ENCODE results near the gene NHSL2.

Gene NHSL2

DNA sequence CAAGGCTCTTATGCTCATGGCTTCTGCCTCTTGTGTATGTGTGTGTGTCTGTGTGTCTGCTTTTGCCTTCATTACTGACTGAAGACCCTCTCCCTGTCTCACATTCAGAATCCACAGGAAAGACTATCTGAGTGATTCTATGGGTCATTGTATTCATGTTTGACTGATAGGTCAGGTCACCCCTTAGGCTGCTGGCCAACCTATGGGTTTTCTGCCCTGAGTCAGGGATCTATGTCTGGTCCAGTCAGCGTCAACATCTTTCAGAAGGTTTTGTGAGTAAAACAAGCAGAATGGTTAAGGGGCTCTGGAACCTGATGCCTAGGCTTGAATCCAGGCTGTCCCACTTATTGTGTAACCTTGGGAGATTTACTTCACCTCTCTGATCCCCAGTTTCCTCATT is 30.5 kb downstream of the NHSL2 start:
- H3K4me3 ChIP-seq (ENCODE audit: low read depth, low read length) = no peak overlapping the region
- TF ChIP-seq, protein P1, sequence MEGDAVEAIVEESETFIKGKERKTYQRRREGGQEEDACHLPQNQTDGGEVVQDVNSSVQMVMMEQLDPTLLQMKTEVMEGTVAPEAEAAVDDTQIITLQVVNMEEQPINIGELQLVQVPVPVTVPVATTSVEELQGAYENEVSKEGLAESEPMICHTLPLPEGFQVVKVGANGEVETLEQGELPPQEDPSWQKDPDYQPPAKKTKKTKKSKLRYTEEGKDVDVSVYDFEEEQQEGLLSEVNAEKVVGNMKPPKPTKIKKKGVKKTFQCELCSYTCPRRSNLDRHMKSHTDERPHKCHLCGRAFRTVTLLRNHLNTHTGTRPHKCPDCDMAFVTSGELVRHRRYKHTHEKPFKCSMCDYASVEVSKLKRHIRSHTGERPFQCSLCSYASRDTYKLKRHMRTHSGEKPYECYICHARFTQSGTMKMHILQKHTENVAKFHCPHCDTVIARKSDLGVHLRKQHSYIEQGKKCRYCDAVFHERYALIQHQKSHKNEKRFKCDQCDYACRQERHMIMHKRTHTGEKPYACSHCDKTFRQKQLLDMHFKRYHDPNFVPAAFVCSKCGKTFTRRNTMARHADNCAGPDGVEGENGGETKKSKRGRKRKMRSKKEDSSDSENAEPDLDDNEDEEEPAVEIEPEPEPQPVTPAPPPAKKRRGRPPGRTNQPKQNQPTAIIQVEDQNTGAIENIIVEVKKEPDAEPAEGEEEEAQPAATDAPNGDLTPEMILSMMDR (IDR thresholded peaks at IDR 0.05; ENCODE audit: insufficient read depth, low read depth, low read length, missing control alignments) = no peak
- DNase-seq (ENCODE audit: low read depth) = no peak

DNA sequence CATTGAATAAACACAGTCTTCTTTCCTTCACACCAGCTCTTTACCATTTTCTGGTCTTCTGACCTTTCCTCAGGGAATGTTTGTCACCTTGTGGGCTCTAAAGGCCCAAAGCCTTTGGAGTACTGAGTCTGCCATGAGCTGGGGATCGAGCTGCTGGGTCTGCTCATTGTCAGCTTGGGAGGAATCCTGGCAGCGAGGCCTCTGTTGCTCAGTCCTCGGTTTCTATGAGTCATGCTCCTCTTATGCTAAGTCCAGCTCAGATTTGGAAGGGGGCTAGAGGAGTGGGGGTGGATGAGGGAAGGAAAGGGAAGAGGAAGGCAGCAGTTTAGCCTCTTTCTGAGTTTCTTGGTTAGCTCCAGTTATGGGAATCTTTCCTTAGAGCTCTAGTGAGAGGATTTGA is 31.1 kb downstream of the NHSL2 start:
- TF ChIP-seq, protein P1 (IDR thresholded peaks at IDR 0.05; ENCODE audit: insufficient read depth, low read depth, low read length, missing control alignments) = no peak
- no peak for DNase-seq (ENCODE audit: low read depth)
- no peak overlapping the region for H3K4me3 ChIP-seq (ENCODE audit: low read depth, low read length)

DNA sequence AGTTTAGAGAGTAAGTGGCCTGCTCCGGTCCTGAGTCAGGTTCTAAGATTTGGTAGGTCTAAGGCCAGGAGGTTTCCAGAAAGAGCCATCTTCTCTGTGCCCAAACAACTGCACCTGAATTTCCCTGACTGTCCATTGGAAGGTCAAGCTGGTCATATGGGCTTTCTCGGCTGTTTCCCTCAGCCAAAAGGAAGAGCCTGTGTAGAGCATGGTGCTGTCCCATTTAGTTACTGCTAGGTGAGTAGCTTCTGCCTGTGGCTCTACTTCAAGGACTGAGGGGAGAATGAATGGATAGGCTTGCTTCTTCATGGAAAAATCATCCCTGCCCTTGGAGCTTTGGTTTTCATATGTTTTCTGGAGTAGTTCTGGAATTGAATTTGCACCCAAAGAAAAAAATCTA is 33.7 kb downstream of the NHSL2 start:
- no peak for DNase-seq (ENCODE audit: low read depth)
- TF ChIP-seq, protein P1 (IDR thresholded peaks at IDR 0.05; ENCODE audit: insufficient read depth, low read depth, low read length, missing control alignments) = no peak
- no peak overlapping the region for H3K4me3 ChIP-seq (ENCODE audit: low read depth, low read length)

DNA sequence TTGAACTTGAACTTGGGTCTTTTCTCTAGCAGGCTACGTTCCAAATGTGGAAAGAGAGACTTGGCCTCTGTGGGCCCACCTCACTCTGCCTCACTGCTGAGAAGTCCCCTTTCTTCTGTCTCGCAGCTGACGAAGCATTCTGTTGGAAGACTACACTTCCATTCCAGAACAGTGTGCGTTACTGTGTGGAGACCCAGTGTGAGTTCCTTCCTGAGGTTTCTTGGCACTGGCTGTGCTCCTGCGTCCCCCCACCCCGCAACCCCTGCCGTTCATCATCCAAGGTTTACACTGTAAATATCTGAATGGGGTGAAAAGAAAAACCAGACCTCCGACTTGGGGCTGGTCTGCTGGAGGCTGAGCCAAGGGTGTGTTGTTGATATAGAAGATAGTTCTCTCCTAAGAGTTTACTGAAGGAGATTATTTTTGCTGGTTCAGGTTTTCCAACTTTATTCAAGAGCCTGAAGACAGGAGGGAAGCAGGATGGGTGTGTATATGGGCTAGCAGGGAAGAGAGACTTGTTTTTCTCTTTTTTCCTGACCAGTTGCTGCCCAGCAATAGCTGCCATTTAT is 34.7 kb downstream of the NHSL2 start:
- DNase-seq (ENCODE audit: low read depth) = no peak
- TF ChIP-seq, protein P1 (IDR thresholded peaks at IDR 0.05; ENCODE audit: insufficient read depth, low read depth, low read length, missing control alignments) = no peak
- H3K4me3 ChIP-seq (ENCODE audit: low read depth, low read length) = no peak overlapping the region

DNA sequence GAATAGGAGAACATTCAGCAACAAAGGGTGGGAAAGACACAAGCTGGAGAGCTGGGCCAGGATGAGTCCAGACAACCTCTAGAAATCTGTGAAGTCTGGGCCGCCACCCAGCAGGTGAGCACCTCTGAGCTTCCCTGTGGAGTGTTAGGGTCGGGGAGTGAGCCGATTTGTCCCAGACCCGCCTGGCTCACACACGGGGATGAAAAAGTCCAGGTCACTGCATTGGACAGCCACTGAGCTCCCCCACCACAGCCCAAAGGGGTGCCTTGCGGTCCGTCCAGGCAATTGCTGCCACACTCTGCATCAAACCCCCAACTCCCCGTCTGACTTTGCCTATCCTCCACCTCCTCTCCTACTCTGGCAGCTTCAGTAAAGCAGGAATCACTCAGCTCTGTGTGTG is 38.7 kb downstream of the NHSL2 start:
- TF ChIP-seq, protein P1 (IDR thresholded peaks at IDR 0.05; ENCODE audit: insufficient read depth, low read depth, low read length, missing control alignments) = no peak
- no peak overlapping the region for H3K4me3 ChIP-seq (ENCODE audit: low read depth, low read length)
- DNase-seq (ENCODE audit: low read depth) = no peak

DNA sequence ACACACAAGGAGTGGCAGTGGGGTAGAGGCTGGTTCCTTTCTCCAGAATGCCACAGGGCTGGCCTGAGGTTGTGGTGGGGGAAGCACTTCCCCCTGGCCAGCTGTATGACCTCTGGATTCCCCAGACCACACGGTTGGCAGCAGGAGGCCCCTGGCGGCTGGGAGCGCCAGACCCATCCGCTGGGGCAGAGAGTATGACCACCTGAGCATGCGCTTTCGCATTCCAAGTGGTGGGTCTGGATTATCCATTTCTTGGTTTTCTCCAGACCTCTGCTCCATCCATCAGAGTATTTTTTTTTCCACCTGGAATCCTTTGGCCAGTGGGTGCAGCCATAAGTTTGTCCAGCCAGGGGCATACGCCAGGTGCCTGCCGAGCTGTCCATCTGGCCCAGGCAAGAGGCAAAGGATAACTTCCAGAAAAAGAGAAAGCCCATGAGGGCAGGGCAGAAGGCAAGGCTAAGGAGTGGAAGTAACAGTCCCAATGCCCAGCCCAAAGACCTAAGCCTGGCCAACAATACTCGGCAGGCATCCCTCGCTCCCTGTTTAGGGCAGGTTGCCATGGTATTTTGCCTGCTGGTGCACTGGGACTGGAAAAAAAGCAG is 39.3 kb downstream of the NHSL2 start:
- H3K4me3 ChIP-seq (ENCODE audit: low read depth, low read length) = no peak overlapping the region
- TF ChIP-seq, protein P1 (IDR thresholded peaks at IDR 0.05; ENCODE audit: insufficient read depth, low read depth, low read length, missing control alignments) = no peak
- no peak for DNase-seq (ENCODE audit: low read depth)

DNA sequence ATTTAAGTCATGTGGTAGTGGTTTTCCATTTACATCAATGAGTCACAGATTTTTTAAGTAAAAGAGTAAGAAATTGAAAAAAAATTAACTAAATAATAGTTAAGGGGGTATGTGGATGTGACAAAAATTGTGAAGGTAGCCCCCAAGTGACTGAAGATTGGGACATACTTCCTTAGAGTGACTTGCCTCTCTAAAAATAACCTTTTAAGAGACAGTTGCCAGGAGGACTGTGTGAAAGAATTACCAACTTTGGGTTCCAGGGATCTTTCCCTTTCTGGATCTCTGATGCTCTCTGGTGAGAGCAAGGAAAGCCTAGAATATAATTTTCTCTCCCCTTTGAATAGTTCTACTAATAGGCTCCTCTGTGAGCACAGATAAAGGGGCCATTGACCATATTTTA is 42.7 kb downstream of the NHSL2 start:
- DNase-seq (ENCODE audit: low read depth) = no peak
- H3K4me3 ChIP-seq (ENCODE audit: low read depth, low read length) = no peak overlapping the region
- TF ChIP-seq, protein P1 (IDR thresholded peaks at IDR 0.05; ENCODE audit: insufficient read depth, low read depth, low read length, missing control alignments) = no peak
